K562 (cell line): ENCODE data around the gene ANKS1B. TPM values are rescaled to one million over a fixed set of nuclear protein-coding genes. Genes with fewer than 3 reads are reported as not detected.

ENCODE experiments used
- ARID2 ChIP-seq: fragments of 450-650 bp; IDR thresholded peaks from 2 replicates; pipeline ENCODE4 v1.6.1; 2017; ENCODE audit warnings: antibody characterized with exemption, mild to moderate bottlenecking
- CC2D1A ChIP-seq: fragments of 450-650 bp; IDR thresholded peaks from 2 replicates; pipeline ENCODE4 v1.6.1; 2017; ENCODE audit warnings: mild to moderate bottlenecking
- E2F8 ChIP-seq: fragments of 450-650 bp; IDR thresholded peaks from 2 replicates; pipeline ENCODE4 v1.7.1; 2018; ENCODE audit warnings: mild to moderate bottlenecking, low read depth; ENCODE audit not compliant: partially characterized antibody
- MTF1 ChIP-seq: fragments of 250-450 bp; sonication (Bioruptor Pico); IDR thresholded peaks from 2 replicates; pipeline ENCODE4 v1.9.0; 2021; ENCODE audit warnings: moderate library complexity, mild to moderate bottlenecking, inconsistent platforms, borderline replicate concordance
- PKNOX1 ChIP-seq: fragments of 450-650 bp; IDR thresholded peaks from 2 replicates; pipeline ENCODE4 v1.6.1; 2016
- RAD21 ChIP-seq, 2 experiments: fragments of 250-450 bp in 1 of 2; fragments of 450-650 bp in 1 of 2; sonication (Bioruptor Pico) in 1 of 2; formaldehyde crosslinking in 1 of 2; IDR thresholded peaks in 1 of 2; conservative IDR thresholded peaks in 1 of 2; 2 replicates each; pipeline versions ENCODE4 v1.4.0 to v1.8.0; 2020 to 2022; ENCODE audit warnings: mild to moderate bottlenecking in 2 of 2, moderate library complexity in 1 of 2
- YY1 ChIP-seq, 3 experiments: IDR thresholded peaks; 2 replicates each; pipeline ENCODE4 v1.6.1; 2011; ENCODE audit warnings: low read length in 2 of 3, mild to moderate bottlenecking in 2 of 3, moderate library complexity in 2 of 3, borderline replicate concordance in 1 of 3, control low read depth in 1 of 3, low read depth in 1 of 3; ENCODE audit not compliant: insufficient read depth in 3 of 3, insufficient replicate concordance in 2 of 3, control insufficient read depth in 1 of 3, insufficient read length in 1 of 3; ENCODE audit errors: extremely low read depth in 1 of 3
- ZBTB2 ChIP-seq: fragments of 450-650 bp; IDR thresholded peaks from 2 replicates; pipeline ENCODE4 v1.6.1; 2016; ENCODE audit warnings: antibody characterized with exemption
- ZBTB40 ChIP-seq, 2 experiments: fragments of 450-650 bp in 1 of 2; sonication (generic) in 1 of 2; formaldehyde crosslinking in 1 of 2; IDR thresholded peaks; 2 replicates each; pipeline versions ENCODE4 v1.7.1 to v1.9.0; 2016 to 2022; ENCODE audit warnings: inconsistent platforms in 1 of 2, mild to moderate bottlenecking in 1 of 2, missing genetic modification reagents in 1 of 2
- polyA plus RNA-seq, 8 experiments: library from polyadenylated mRNA; depleted of rRNA in 4 of 8; stranded (reverse) in 5 of 8; unstranded in 3 of 8; fragments of >200 nt; fragmentation: Nextera tagmentation in 2 of 8; fragmentation: Illumina TruSeq in 1 of 8; extraction: Ambion mirVana in 2 of 8; extraction: Trizol in 1 of 8; gene quantifications; 2 replicates each; pipeline versions ENCODE4 v1.2.1 to v1.2.3, GENCODE V29; 2011 to 2014; ENCODE audit warnings: inconsistent platforms in 1 of 8, missing spikeins in 1 of 8
- total RNA-seq, 7 experiments: library from RNA; depleted of rRNA in 6 of 7; stranded (reverse); fragments of >200 nt in 6 of 7; fragmentation: Illumina TruSeq in 2 of 7; extraction: Trizol in 2 of 7; gene quantifications; 2 replicates each; pipeline versions ENCODE4 v1.2.1 to v1.2.3, GENCODE V29; 2011 to 2021; ENCODE audit warnings: low replicate concordance in 1 of 7

The ANKS1B gene
- total and polyA plus RNA-seq, 9 of the 15 experiments (the other 6 are each of a cell fraction or from before 2014, with no cell fraction given) = 0.04 to 0.47 (median 0.28) TPM; not detected in 4

- TF ChIP-seq E2F8 (no peak), MTF1 (CRISPR knock-in tag) (no peak), ZBTB40 (IDR thresholded peaks at IDR 0.05) (no peak), ZBTB40 (CRISPR knock-in tag; IDR thresholded peaks at IDR 0.05) (no peak), ARID2 (no peak), RAD21 (CRISPR knock-in tag; conservative IDR thresholded peaks at IDR 0.05 in 1 of 2, IDR thresholded peaks at IDR 0.05 in 1 of 2) (no peak), PKNOX1 (no peak), CC2D1A (no peak), ZBTB2 (no peak), YY1 (IDR thresholded peaks at IDR 0.05; ENCODE audit: borderline replicate concordance in 1 of 3, control insufficient read depth in 1 of 3, extremely low read depth in 1 of 3, insufficient read depth in 3 of 3, insufficient read length in 1 of 3, insufficient replicate concordance in 2 of 3, low read depth in 1 of 3, low read length in 2 of 3) (no peak)
Measured at GRCh38 chr12:99039367-99040120, 945.2 kb downstream of the ANKS1B start (continued).
